PFSK-1 (cell line): ENCODE measurements around the gene TAGAP.

Experiments used
- FOXP2 ChIP-seq: optimal IDR thresholded peaks from 2 replicates; pipeline ENCODE3; 2011; ENCODE audit warnings: borderline replicate concordance, control low read depth, inconsistent platforms; ENCODE audit not compliant: insufficient read depth; ENCODE audit errors: extremely low read length, extremely low read depth
- POLR2AphosphoS5 ChIP-seq: IDR thresholded peaks from 2 replicates; pipeline ENCODE4 v1.6.1; 2012; ENCODE audit warnings: low read depth, mild to moderate bottlenecking, control low read depth, low read length, moderate library complexity
- REST ChIP-seq, 2 experiments: IDR thresholded peaks; 2 replicates each; pipeline versions ENCODE4 v1.6.1 to v1.8.0; 2011 to 2012; ENCODE audit warnings: low read depth in 2 of 2, low read length in 2 of 2, control low read depth in 1 of 2, inconsistent platforms in 1 of 2, mild to moderate bottlenecking in 1 of 2, moderate library complexity in 1 of 2; ENCODE audit not compliant: insufficient read depth in 1 of 2
- SIN3A ChIP-seq: IDR thresholded peaks from 2 replicates; pipeline ENCODE4 v1.6.1; 2012; ENCODE audit warnings: mild to moderate bottlenecking, low read length, moderate library complexity, borderline replicate concordance; ENCODE audit not compliant: insufficient read depth
- TAF1 ChIP-seq: IDR thresholded peaks from 2 replicates; pipeline ENCODE4 v1.6.1; 2012; ENCODE audit warnings: low read length, control low read depth, borderline replicate concordance; ENCODE audit not compliant: insufficient read depth

The TAGAP gene

DNA sequence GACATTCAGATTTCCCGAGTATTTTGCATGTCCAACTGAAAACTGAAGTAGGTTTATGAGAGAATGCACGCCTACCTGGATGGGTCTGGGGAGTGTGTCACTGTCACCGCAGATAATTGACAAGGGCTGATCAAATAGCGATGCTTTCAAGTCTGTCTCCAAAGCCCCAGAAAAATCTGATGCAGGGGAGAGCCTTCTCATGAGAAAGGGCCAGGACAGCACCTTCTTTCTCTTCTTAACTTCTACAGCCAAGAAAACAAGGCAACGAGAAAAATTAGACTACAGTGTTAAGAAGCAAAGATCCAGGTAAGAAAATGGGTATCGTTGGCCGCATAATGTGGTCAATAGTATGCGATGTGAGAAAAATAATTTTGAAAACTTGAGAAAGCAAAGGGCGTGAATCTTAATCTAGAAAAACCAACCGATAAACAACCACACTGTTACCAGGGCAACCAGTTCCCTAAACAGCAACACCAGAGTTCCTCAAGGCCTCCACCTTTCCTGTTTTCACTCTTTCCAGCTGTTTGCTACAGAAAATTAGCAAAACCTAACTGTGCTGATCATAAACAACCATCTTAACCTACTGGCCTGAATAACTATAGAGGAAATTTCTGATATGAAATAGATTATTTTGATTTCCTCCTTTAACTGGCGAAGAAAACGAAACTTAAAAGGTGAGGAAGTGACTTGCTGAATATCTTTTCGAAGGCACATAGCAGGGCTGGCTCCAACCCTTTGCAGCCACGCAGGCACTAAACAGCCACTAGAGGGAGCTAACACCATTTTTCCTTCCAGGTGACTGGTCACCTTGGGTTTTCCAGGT, 2.6 kb downstream of the TAGAP start:
- no peak for TF ChIP-seq REST (IDR thresholded peaks at IDR 0.05; ENCODE audit: insufficient read depth in 1 of 2, low read depth in 2 of 2, low read length in 2 of 2)
- no peak for TF ChIP-seq FOXP2
- TF ChIP-seq TAF1 = no peak
- no peak for TF ChIP-seq POLR2AphosphoS5
- TF ChIP-seq SIN3A = no peak

DNA sequence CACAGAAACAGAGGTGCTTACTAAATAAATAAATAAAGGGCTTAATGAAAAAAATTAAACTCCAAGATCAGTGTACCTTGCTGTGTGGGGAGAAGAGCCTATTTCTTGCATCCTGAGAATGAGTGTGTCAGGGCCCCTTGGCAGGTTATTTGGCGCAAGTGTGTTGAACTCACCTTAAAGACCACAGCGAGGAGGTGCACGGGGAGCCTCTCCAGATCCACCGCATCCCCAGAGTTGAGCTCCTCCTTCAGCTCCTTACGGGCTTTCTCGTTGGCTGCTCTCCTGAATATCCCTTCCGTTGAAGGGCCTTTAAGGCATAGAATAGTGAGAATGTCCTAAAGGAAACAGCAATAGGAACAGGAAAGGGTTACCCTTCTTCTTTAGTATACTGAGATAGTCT, 3.6 kb downstream of the TAGAP start:
- TF ChIP-seq POLR2AphosphoS5 (no peak), REST (IDR thresholded peaks at IDR 0.05; ENCODE audit: insufficient read depth in 1 of 2, low read depth in 2 of 2, low read length in 2 of 2) (no peak), FOXP2 (no peak), SIN3A (no peak), TAF1 (no peak)

DNA sequence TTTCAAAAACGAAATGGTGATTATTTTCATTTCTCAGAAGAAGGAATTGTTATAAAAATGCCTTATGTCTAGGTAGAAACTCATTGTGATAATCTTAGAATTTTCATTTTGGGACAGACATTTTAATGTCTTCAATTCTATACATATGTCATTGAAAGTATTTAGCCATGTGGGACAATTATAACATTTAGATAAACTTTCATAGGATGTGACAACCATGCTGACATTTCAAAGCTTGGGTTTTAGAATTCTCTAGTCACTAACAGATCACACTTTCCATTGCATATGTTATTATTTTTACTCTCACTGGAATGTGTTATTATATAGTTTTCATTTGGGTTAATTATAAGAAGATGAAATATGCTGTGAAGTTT, 4.9 kb downstream of the TAGAP start:
- TF ChIP-seq SIN3A = no peak
- no peak for TF ChIP-seq REST (IDR thresholded peaks at IDR 0.05; ENCODE audit: insufficient read depth in 1 of 2, low read depth in 2 of 2, low read length in 2 of 2)

GRCh38 chr6:159038914-159039884, 5.6 kb downstream of the TAGAP start:
- TF ChIP-seq REST (IDR thresholded peaks at IDR 0.05; ENCODE audit: insufficient read depth in 1 of 2, low read depth in 2 of 2, low read length in 2 of 2) (no peak), FOXP2 (no peak), TAF1 (no peak), SIN3A (no peak), POLR2AphosphoS5 (no peak)
